Ascending aorta (tissue), 2 donors: ENCODE measurements around the gene GRB10. TPM values are rescaled to one million over a fixed set of nuclear protein-coding genes. Genes with fewer than 3 reads are reported as not detected.
A peak's percentile ranks its signal among the peaks of the same experiment; 100 is the strongest.

ENCODE experiments used
- DNase-seq, 2 donors: peaks; one replicate each; pipeline ENCODE4 v3.0.0-alpha.2; 2019; ENCODE audit warnings: low spot score in 2 of 2
- H3K27ac ChIP-seq, 2 donors: fragments of 200-600 bp; sonication (generic); one replicate each; pipeline ENCODE4 v1.5.1; 2016 to 2017; ENCODE audit warnings: mild to moderate bottlenecking in 1 of 2
- H3K27me3 ChIP-seq: fragments of 200-600 bp; sonication (generic); one replicate; pipeline ENCODE4 v1.5.1; 2017
- H3K36me3 ChIP-seq, 2 donors: fragments of 200-600 bp; sonication (generic); one replicate each; pipeline ENCODE4 v1.5.1; 2016
- H3K4me1 ChIP-seq, 2 donors: fragments of 200-600 bp; sonication (generic); one replicate each; pipeline ENCODE4 v1.5.1; 2016 to 2017; ENCODE audit warnings: mild to moderate bottlenecking in 1 of 2
- H3K4me3 ChIP-seq, 2 donors: fragments of 200-600 bp; sonication (generic); one replicate each; pipeline ENCODE4 v1.5.1; 2016 to 2017; ENCODE audit warnings: mild to moderate bottlenecking in 1 of 2
- H3K9me3 ChIP-seq, 2 donors: fragments of 200-600 bp; sonication (generic); one replicate each; pipeline ENCODE4 v1.5.1; 2016
- CTCF ChIP-seq, 3 experiments: fragments of 200-600 bp in 2 of 3; fragments of 450-650 bp in 1 of 3; sonication (generic) in 2 of 3; IDR thresholded peaks; one replicate each; pipeline ENCODE4 v1.5.1; 2016 to 2019; ENCODE audit warnings: antibody characterized with exemption in 3 of 3, mild to moderate bottlenecking in 1 of 3, moderate library complexity in 1 of 3
- intact Hi-C: fragments of 100-400 bp; cut with DNase I; formaldehyde crosslinking; loops from one replicate; pipeline ENCODE4 v1.15.1; 2023
- total RNA-seq: library from RNA; depleted of rRNA; stranded (reverse); fragments of >200 nt; gene quantifications from one replicate; pipeline ENCODE4 v1.1.0, GENCODE V29; 2016

GRB10 gene
- total RNA-seq, 1 donor from 2014 or later, result 53.4 TPM

- Histone ChIP-seq H3K27me3 (no peaks in the 10 kb centered on the region), H3K36me3 (peaks cover 6 to 13% of the 10 kb centered on the region in 2 donors), H3K27ac (peak overlapping the region; percentile 21 to 59), H3K9me3 (no peaks in the 10 kb centered on the region), H3K4me1 (peaks cover 0 to 23% of the 10 kb centered on the region in 2 donors), H3K4me3 (no peak overlapping the region)
- intact Hi-C loops, result loop anchor here (5.0 kb wide), 1 partner anchor 163 kb away; no protein-coding TSS in a partner anchor
- DNase-seq, result no peak
- TF ChIP-seq CTCF (IDR thresholded peaks at IDR 0.05), result no peak
Measured at GRCh38 chr7:50629238-50629901, 153.3 kb downstream of the GRB10 start.

GRCh38 chr7:50628434-50629084, 154.1 kb downstream of the GRB10 start:
- H3K27ac ChIP-seq, result peak overlapping the region in 1 of 2 donors; percentile 59
- peaks cover 0 to 23% of the 10 kb centered on the region in 2 donors for H3K4me1 ChIP-seq
- no peak overlapping the region for H3K4me3 ChIP-seq
- no peaks in the 10 kb centered on the region for H3K9me3 ChIP-seq
- peaks cover 6 to 13% of the 10 kb centered on the region in 2 donors for H3K36me3 ChIP-seq
- H3K27me3 ChIP-seq, result no peaks in the 10 kb centered on the region
- DNase-seq, result no peak
- intact Hi-C loops, result loop anchor here (5.0 kb wide), 1 partner anchor 164 kb away; no protein-coding TSS in a partner anchor
- TF ChIP-seq CTCF (IDR thresholded peaks at IDR 0.05), result no peak

GRCh38 chr7:50627824-50628361, 154.8 kb downstream of the GRB10 start:
- intact Hi-C loops, result loop anchor here (5.0 kb wide), 1 partner anchor 164 kb away; no protein-coding TSS in a partner anchor
- TF ChIP-seq CTCF (IDR thresholded peaks at IDR 0.05), result no peak
- Histone ChIP-seq H3K4me3 (no peak overlapping the region), H3K36me3 (peaks cover 6 to 13% of the 10 kb centered on the region in 2 donors), H3K27me3 (no peaks in the 10 kb centered on the region), H3K27ac (no peak overlapping the region), H3K4me1 (peaks cover 0 to 23% of the 10 kb centered on the region in 2 donors), H3K9me3 (no peaks in the 10 kb centered on the region)
- DNase-seq, result no peak

- Histone ChIP-seq H3K4me1 (peaks cover 8 to 27% of the 10 kb centered on the region in 2 donors), H3K36me3 (peaks cover 6 to 13% of the 10 kb centered on the region in 2 donors), H3K27me3 (no peaks in the 10 kb centered on the region), H3K27ac (no peak overlapping the region), H3K4me3 (no peak overlapping the region), H3K9me3 (no peaks in the 10 kb centered on the region)
- DNase-seq, result no peak
- intact Hi-C loops, result loop anchor here (5.0 kb wide), 1 partner anchor 166 kb away; no protein-coding TSS in a partner anchor
- TF ChIP-seq CTCF (IDR thresholded peaks at IDR 0.05), result no peak
Measured at GRCh38 chr7:50626286-50626685, 156.4 kb downstream of the GRB10 start.

DNA sequence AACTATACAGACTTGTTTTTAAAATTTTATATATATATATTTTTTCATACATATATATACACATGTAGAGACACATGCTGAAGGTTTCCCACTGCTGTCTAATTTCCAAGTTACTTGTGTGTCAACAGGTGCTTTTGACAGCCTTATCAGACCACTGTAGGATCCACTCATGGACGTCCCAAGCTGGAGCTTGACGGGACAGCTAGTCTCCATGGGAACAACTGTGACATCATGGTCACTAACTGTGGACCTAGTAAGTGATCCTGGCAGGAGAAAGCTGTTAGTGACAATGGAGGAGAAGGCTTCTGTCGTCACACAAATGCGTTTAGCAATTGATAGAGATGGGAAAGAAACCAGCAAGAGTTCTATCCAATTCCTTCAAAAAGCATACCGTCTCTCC, 157.3 kb downstream of the GRB10 start:
- no peak for DNase-seq
- H3K27me3 ChIP-seq, result no peaks in the 10 kb centered on the region
- intact Hi-C loops, result loop anchor here (5.0 kb wide), 1 partner anchor 167 kb away; no protein-coding TSS in a partner anchor
- H3K36me3 ChIP-seq, result peaks cover 6 to 13% of the 10 kb centered on the region in 2 donors
- TF ChIP-seq CTCF (IDR thresholded peaks at IDR 0.05), result no peak
- H3K27ac ChIP-seq, result no peak overlapping the region
- H3K9me3 ChIP-seq, result no peaks in the 10 kb centered on the region
- H3K4me1 ChIP-seq, result peaks cover 8 to 29% of the 10 kb centered on the region in 2 donors
- no peak overlapping the region for H3K4me3 ChIP-seq
